Thyroid gland (tissue), 4 donors: Measurements from ENCODE around the gene CFAP221. TPM values are rescaled to one million over a fixed set of nuclear protein-coding genes. Genes with fewer than 3 reads are reported as not detected.

Source experiments
- DNase-seq, 2 donors: peaks; one replicate each; pipeline ENCODE4 v3.0.0-alpha.2; 2019
- H3K27ac ChIP-seq, 3 donors: fragments of 200-600 bp; sonication (generic); 1 replicate in 2 of 3; 2 replicates in 1 of 3; pipeline ENCODE4 v1.5.1; 2016 to 2019; ENCODE audit warnings: mild to moderate bottlenecking in 1 of 3, moderate library complexity in 1 of 3
- H3K27me3 ChIP-seq: fragments of 200-600 bp; sonication (generic); one replicate; pipeline ENCODE4 v1.5.1; 2019
- H3K36me3 ChIP-seq, 2 donors: fragments of 200-600 bp; sonication (generic); one replicate each; pipeline ENCODE4 v1.5.1; 2016 to 2019
- H3K4me1 ChIP-seq, 2 donors: fragments of 200-600 bp; sonication (generic); one replicate each; pipeline ENCODE4 v1.5.1; 2017 to 2019
- H3K4me3 ChIP-seq, 3 donors: fragments of 200-600 bp; sonication (generic); replicated peaks in 1 of 3; 1 replicate in 2 of 3; 2 replicates in 1 of 3; pipeline ENCODE4 v1.5.1; 2016; ENCODE audit warnings: mild to moderate bottlenecking in 1 of 3
- H3K9me3 ChIP-seq: fragments of 200-600 bp; sonication (generic); one replicate; pipeline ENCODE4 v1.5.1; 2017
- CTCF ChIP-seq, 6 experiments: fragments of 200-600 bp in 3 of 6; fragments of 450-650 bp in 3 of 6; sonication (generic) in 3 of 6; IDR thresholded peaks; one replicate each; pipeline ENCODE4 v1.5.1; 2016 to 2019; ENCODE audit warnings: antibody characterized with exemption in 6 of 6, mild to moderate bottlenecking in 2 of 6, inconsistent platforms in 1 of 6, moderate library complexity in 1 of 6
- POLR2A ChIP-seq, 2 donors: fragments of 450-650 bp; IDR thresholded peaks; one replicate each; pipeline ENCODE4 v1.6.1; 2017; ENCODE audit warnings: antibody characterized with exemption in 2 of 2, mild to moderate bottlenecking in 2 of 2, moderate library complexity in 1 of 2
- WGBS, 2 donors: methylation state at CpG; one replicate each; pipeline ENCODE4 v1.1.5; 2017; 5-methylcytosine and 5-hydroxymethylcytosine counted together
- intact Hi-C: fragments of 100-400 bp; cut with DNase I; formaldehyde crosslinking; loops from one replicate; pipeline ENCODE4 v1.15.1; 2023
- total RNA-seq, 4 donors: library from RNA; depleted of rRNA; stranded (reverse); fragments of >200 nt; gene quantifications; one replicate each; pipeline ENCODE4 v1.2.3, GENCODE V29; 2016

Gene CFAP221
- total RNA-seq, 4 donors from 2014 or later = 1.6 to 13.1 (median 9.7) TPM

GRCh38 chr2:119702203-119702917 lies 158.1 kb downstream of the CFAP221 start:
- Histone ChIP-seq H3K9me3 (no peaks in the 10 kb centered on the region), H3K27me3 (no peaks in the 10 kb centered on the region), H3K36me3 (no peaks in the 10 kb centered on the region), H3K4me3 (no peak overlapping the region), H3K4me1 (peaks cover 33 to 49% of the 10 kb centered on the region in 2 donors), H3K27ac (no peak overlapping the region)
- TF ChIP-seq POLR2A (IDR thresholded peaks at IDR 0.05) (no peak), CTCF (IDR thresholded peaks at IDR 0.05) (no peak)
- DNase-seq = peak in 1 of 2 donors; percentile 42
- intact Hi-C loops = no loop called here
- WGBS, 2 donors = 76 to 77% methylated on average over 2 of the region's 2 CpGs

- H3K27ac ChIP-seq = peak overlapping the region in 2 of 3 donors; percentile 1 to 7
- H3K4me3 ChIP-seq = no peak overlapping the region
- H3K4me1 ChIP-seq = peaks cover 29 to 44% of the 10 kb centered on the region in 2 donors
- WGBS, 2 donors = 18 to 26% methylated on average over 10 to 13 of the region's 13 CpGs
- H3K27me3 ChIP-seq = no peaks in the 10 kb centered on the region
- intact Hi-C loops = no loop called here
- DNase-seq = peak; percentile 74 to 80
- TF ChIP-seq CTCF (IDR thresholded peaks at IDR 0.05) (peak; percentile 85 to 96 (median 92)), POLR2A (IDR thresholded peaks at IDR 0.05) (no peak)
- no peaks in the 10 kb centered on the region for H3K36me3 ChIP-seq
- no peaks in the 10 kb centered on the region for H3K9me3 ChIP-seq
Observed at GRCh38 chr2:119702918-119703401, 158.7 kb downstream of the CFAP221 start.

GRCh38 chr2:119703526-119703925 lies 159.3 kb downstream of the CFAP221 start:
- TF ChIP-seq POLR2A (IDR thresholded peaks at IDR 0.05) = no peak
- TF ChIP-seq CTCF (IDR thresholded peaks at IDR 0.05) = no peak
- 73 to 76% methylated on average over 5 of the region's 5 CpGs for WGBS, 2 donors

GRCh38 chr2:119704670-119705120 lies 160.4 kb downstream of the CFAP221 start:
- no peaks in the 10 kb centered on the region for H3K27me3 ChIP-seq
- no peaks in the 10 kb centered on the region for H3K36me3 ChIP-seq
- 43 to 82% methylated on average over 2 of the region's 2 CpGs for WGBS, 2 donors

More at GRCh38 chr2:119703526-119703925, 159.3 kb downstream of the CFAP221 start:
- intact Hi-C loops = no loop called here
- H3K36me3 ChIP-seq = no peaks in the 10 kb centered on the region
- H3K4me3 ChIP-seq = no peak overlapping the region
- H3K4me1 ChIP-seq = peaks cover 29 to 39% of the 10 kb centered on the region in 2 donors
- DNase-seq = no peak
- no peaks in the 10 kb centered on the region for H3K9me3 ChIP-seq
- peak overlapping the region in 2 of 3 donors; percentile 1 to 7 for H3K27ac ChIP-seq
- no peaks in the 10 kb centered on the region for H3K27me3 ChIP-seq

More at GRCh38 chr2:119704670-119705120, 160.4 kb downstream of the CFAP221 start:
- Histone ChIP-seq H3K4me1 (peaks cover 19 to 29% of the 10 kb centered on the region in 2 donors), H3K4me3 (no peak overlapping the region), H3K27ac (no peak overlapping the region), H3K9me3 (no peaks in the 10 kb centered on the region)
- no peak for DNase-seq
- TF ChIP-seq CTCF (IDR thresholded peaks at IDR 0.05) (no peak), POLR2A (IDR thresholded peaks at IDR 0.05) (no peak)
- intact Hi-C loops = no loop called here
